IMR-90 (cell line): ENCODE data around the gene ERICH6. TPM values are rescaled to one million over a fixed set of nuclear protein-coding genes. Genes with fewer than 3 reads are reported as not detected.

Experiments
- ATAC-seq: fragments of 200-7000 bp; cut with Tn5 transposase; 2 replicates; pipeline ENCODE4 v1.9.1; 2020; ENCODE audit warnings: low read depth, mild to moderate bottlenecking, moderate library complexity
- BruUV-seq: library from RNA; stranded (reverse); fragments of 400-500 nt; replicated peaks from 2 replicates; lab custom pipeline; 2021; lab: Mats Ljungman, UMichigan
- CTCF ChIA-PET: fragments of 300-600 bp; formaldehyde crosslinking; extraction: SDS; loops from one replicate; lab custom pipeline; 2021; ENCODE audit warnings: antibody characterized with exemption; lab: Yijun Ruan, JAX
- POLR2A ChIA-PET: fragments of 300-600 bp; sonication (Branson Sonifier 250); formaldehyde crosslinking; loops from one replicate; lab custom pipeline; 2022; ENCODE audit warnings: antibody characterized with exemption; ENCODE audit not compliant: unreplicated experiment; lab: Charles Lee
- DNase-seq: peaks from one replicate; pipeline ENCODE4 v3.0.0; 2013
- H2AFZ ChIP-seq: replicated peaks from 2 replicates; pipeline ENCODE3; 2013; ENCODE audit warnings: low read length, mild to moderate bottlenecking; ENCODE audit not compliant: poor library complexity
- H2AK5ac ChIP-seq: 2 replicates; pipeline ENCODE4 v1.6.1; 2013; ENCODE audit warnings: low read depth, low read length, inconsistent platforms
- H2AK9ac ChIP-seq: replicated peaks from 2 replicates; pipeline ENCODE3; 2013; ENCODE audit warnings: mild to moderate bottlenecking, low read depth, low read length, moderate library complexity; ENCODE audit not compliant: poor library complexity
- H2BK120ac ChIP-seq: 2 replicates; pipeline ENCODE4 v1.6.1; 2013; ENCODE audit warnings: low read depth, low read length, inconsistent platforms
- H2BK15ac ChIP-seq: 3 replicates; pipeline ENCODE4 v1.6.1; 2013; ENCODE audit warnings: low read depth, low read length, inconsistent platforms
- H2BK20ac ChIP-seq: 2 replicates; pipeline ENCODE4 v1.6.1; 2013; ENCODE audit warnings: low read depth, mild to moderate bottlenecking, inconsistent platforms, low read length, moderate library complexity
- H2BK5ac ChIP-seq: 2 replicates; pipeline ENCODE4 v1.6.1; 2013; ENCODE audit warnings: mild to moderate bottlenecking, low read depth, low read length, inconsistent platforms; ENCODE audit not compliant: poor library complexity, severe bottlenecking
- H3K14ac ChIP-seq: replicated peaks from 2 replicates; pipeline ENCODE4 v1.6.1; 2013; ENCODE audit warnings: low read depth, low read length, inconsistent platforms
- H3K18ac ChIP-seq: 2 replicates; pipeline ENCODE4 v1.6.1; 2013; ENCODE audit warnings: low read depth, low read length, control low read depth
- H3K23ac ChIP-seq: 2 replicates; pipeline ENCODE4 v1.6.1; 2013; ENCODE audit warnings: low read depth, low read length, inconsistent platforms
- H3K27ac ChIP-seq: 2 replicates; pipeline ENCODE4 v1.5.1; 2013; ENCODE audit warnings: mild to moderate bottlenecking, control low read depth, low read length; ENCODE audit not compliant: insufficient read depth
- H3K27me3 ChIP-seq: 2 replicates; pipeline ENCODE4 v1.6.1; 2013; ENCODE audit warnings: low read length; ENCODE audit not compliant: control insufficient read depth, insufficient read depth
- H3K36me3 ChIP-seq: 2 replicates; pipeline ENCODE4 v1.6.1; 2013; ENCODE audit warnings: low read length, mixed read lengths; ENCODE audit not compliant: control insufficient read depth, insufficient read depth
- H3K4ac ChIP-seq: 2 replicates; pipeline ENCODE4 v1.6.1; 2013; ENCODE audit warnings: low read depth, low read length, inconsistent platforms
- H3K4me1 ChIP-seq: 2 replicates; pipeline ENCODE4 v1.6.1; 2013; ENCODE audit warnings: low read length, mixed read lengths; ENCODE audit not compliant: control insufficient read depth, insufficient read depth
- H3K4me2 ChIP-seq: 2 replicates; pipeline ENCODE4 v1.6.1; 2013; ENCODE audit warnings: low read depth, mild to moderate bottlenecking, control low read depth, low read length, moderate library complexity
- H3K4me3 ChIP-seq: 2 replicates; pipeline ENCODE4 v1.5.1; 2013; ENCODE audit warnings: low read depth, mild to moderate bottlenecking, control low read depth, low read length, moderate library complexity; ENCODE audit not compliant: insufficient read depth
- H3K56ac ChIP-seq: 2 replicates; pipeline ENCODE4 v1.6.1; 2013; ENCODE audit warnings: low read length, inconsistent platforms; ENCODE audit not compliant: insufficient read depth; ENCODE audit errors: extremely low read depth
- H3K79me1 ChIP-seq, 2 experiments: 2 replicates each; pipeline ENCODE4 v1.6.1; 2013; ENCODE audit warnings: low read length in 2 of 2, inconsistent platforms in 1 of 2, low read depth in 1 of 2
- H3K9ac ChIP-seq: 2 replicates; pipeline ENCODE4 v1.6.1; 2013; ENCODE audit warnings: low read depth, low read length, control low read depth
- H3K9me1 ChIP-seq: 2 replicates; pipeline ENCODE4 v1.6.1; 2013; ENCODE audit warnings: low read length, inconsistent platforms; ENCODE audit not compliant: insufficient read depth
- H3K9me3 ChIP-seq: 2 replicates; pipeline ENCODE4 v1.6.1; 2013; ENCODE audit warnings: low read length; ENCODE audit not compliant: control insufficient read depth, insufficient read depth
- H4K20me1 ChIP-seq: 2 replicates; pipeline ENCODE4 v1.6.1; 2013; ENCODE audit warnings: low read length, inconsistent platforms; ENCODE audit not compliant: insufficient read depth
- H4K5ac ChIP-seq: 2 replicates; pipeline ENCODE4 v1.6.1; 2013; ENCODE audit warnings: mild to moderate bottlenecking, low read depth, low read length, control low read depth
- H4K8ac ChIP-seq, 2 experiments: 2 replicates each; pipeline ENCODE4 v1.6.1; 2013; ENCODE audit warnings: low read depth in 2 of 2, low read length in 2 of 2, control low read depth in 1 of 2, inconsistent platforms in 1 of 2
- H4K91ac ChIP-seq: 2 replicates; pipeline ENCODE4 v1.6.1; 2013; ENCODE audit warnings: low read depth, low read length, inconsistent platforms; ENCODE audit not compliant: insufficient read depth
- CHD1 ChIP-seq: IDR thresholded peaks from 2 replicates; pipeline ENCODE4 v1.6.1; 2012; ENCODE audit warnings: low read depth, low read length, improper control_type of control experiment
- ELK1 ChIP-seq: fragments of 150-350 bp; IDR thresholded peaks from 2 replicates; pipeline ENCODE4 v1.6.1; 2016; ENCODE audit warnings: low read depth, mild to moderate bottlenecking, low read length, moderate library complexity, borderline replicate concordance
- RAD21 ChIP-seq: IDR thresholded peaks from 2 replicates; pipeline ENCODE4 v1.6.1; 2012; ENCODE audit warnings: low read length, improper control_type of control experiment
- SMC3 ChIP-seq: fragments of 150-350 bp; IDR thresholded peaks from 2 replicates; pipeline ENCODE4 v1.6.1; 2016; ENCODE audit warnings: low read depth, mild to moderate bottlenecking, antibody characterized with exemption, low read length, moderate library complexity
- WGBS, 2 experiments: methylation state at CpG; one replicate each; pipeline versions ENCODE4 v1.1.5 to v1.1.7; 2013; ENCODE audit warnings: missing lambda C conversion rate in 2 of 2; ENCODE audit not compliant: insufficient read length in 1 of 2; ENCODE audit errors: extremely low coverage in 2 of 2; 5-methylcytosine and 5-hydroxymethylcytosine counted together
- dilution Hi-C: fragments of 300-500 bp; cut with HindIII; formaldehyde crosslinking; loops from one replicate; pipeline ENCODE4 v1.14.3; 2018; ENCODE audit warnings: low sequenced_read_pairs; ENCODE audit not compliant: unreplicated experiment
- in situ Hi-C: fragments of 300-500 bp; cut with MboI; formaldehyde crosslinking; loops from 3 replicates; pipeline ENCODE4 v1.14.3; 2019; ENCODE audit warnings: low sequenced_read_pairs, inconsistent platforms, mixed read lengths
- intact Hi-C: fragments of 100-400 bp; cut with micrococcal nuclease; formaldehyde crosslinking; loops from 2 replicates; pipeline ENCODE4 v1.10.0; 2022
- polyA plus RNA-seq, 3 experiments: library from polyadenylated mRNA; depleted of rRNA; stranded (reverse); fragments of >200 nt; gene quantifications; 2 replicates each; pipeline ENCODE4 v1.2.3, GENCODE V29; 2012; ENCODE audit warnings: low replicate concordance in 1 of 3
- total RNA-seq: library from RNA; depleted of rRNA; stranded (reverse); fragments of >200 nt; gene quantifications from 2 replicates; pipeline ENCODE4 v1.2.3, GENCODE V29; 2012

The ERICH6 gene
- total and polyA plus RNA-seq, 2 of the 4 experiments (the other 2 are of a cell fraction) = under 0.01 TPM; not detected in 1

GRCh38 chr3:150743508-150743907 lies 39.8 kb upstream of the ERICH6 start:
- Histone ChIP-seq H2BK120ac (no peak overlapping the region; the same call in 1 of the 2 replicates), H3K4ac (peak overlapping the region; percentile 34), H3K36me3 (peaks cover 18% of the 10 kb centered on the region), H3K9me1 (peaks cover 29% of the 10 kb centered on the region), H3K9ac (no peak overlapping the region), H2AK5ac (peak overlapping the region; percentile 3; the same call in 1 of the 2 replicates), H3K23ac (peak overlapping the region; percentile 48; the same call in 1 of the 2 replicates), H4K20me1 (peaks cover 74% of the 10 kb centered on the region), H3K4me3 (no peak overlapping the region), H2AK9ac (no peak overlapping the region), H3K14ac (peak overlapping the region; percentile 16; the same call in 1 of the 2 replicates), H3K56ac (no peak overlapping the region), H2BK20ac (no peak overlapping the region), H4K91ac (no peak overlapping the region), H3K4me1 (peaks cover 14% of the 10 kb centered on the region), H3K4me2 (no peak overlapping the region), H4K8ac (peak overlapping the region in 1 of 2 experiments; percentile 32; a peak in 1 of 4 replicates), H3K9me3 (no peaks in the 10 kb centered on the region), H2AFZ (no peak overlapping the region), H3K27me3 (no peaks in the 10 kb centered on the region), H2BK5ac (peak overlapping the region; percentile 7), H3K18ac (no peak overlapping the region), H4K5ac (no peak overlapping the region), H3K27ac (no peak overlapping the region), H2BK15ac (no peak overlapping the region), H3K79me1 (peaks cover 43 to 89% of the 10 kb centered on the region in 2 experiments)
- dilution Hi-C loops (no loop called here), intact Hi-C loops (no loop called here), in situ Hi-C loops (no loop called here)
- DNase-seq = peak; percentile 51
- BruUV-seq = no TSS peak
- ChIA-PET CTCF (no interaction called here), POLR2A (no interaction called here)
- peak; percentile 39; the same call in 1 of the 2 replicates for ATAC-seq
- WGBS, 2 experiments = no CpG with 5 or more reads among the region's 2 CpGs
- TF ChIP-seq SMC3 (no peak), CHD1 (no peak), ELK1 (no peak), RAD21 (no peak)
